OCI-LY7 (cell line): Measurements from ENCODE around the gene CXCR4. TPM values are rescaled to one million over a fixed set of nuclear protein-coding genes. Genes with fewer than 3 reads are reported as not detected.
A peak's percentile ranks its signal among the peaks of the same experiment; 100 is the strongest.

Experiments used
- BruUV-seq: library from RNA; stranded (reverse); fragments of 400-500 nt; replicated peaks from 2 replicates; lab custom pipeline; 2021; lab: Mats Ljungman, UMichigan
- CTCF ChIA-PET: fragments of 300-600 bp; sonication (Branson Sonifier 250); formaldehyde crosslinking; loops from one replicate; lab custom pipeline; 2022; ENCODE audit warnings: antibody characterized with exemption; ENCODE audit not compliant: unreplicated experiment; lab: Charles Lee
- POLR2A ChIA-PET: fragments of 300-600 bp; sonication (Branson Sonifier 250); formaldehyde crosslinking; loops from one replicate; lab custom pipeline; 2022; ENCODE audit warnings: antibody characterized with exemption; lab: Charles Lee
- DNase-seq: peaks from one replicate; pipeline ENCODE4 v3.0.0-alpha.2; 2015; ENCODE audit warnings: low spot score
- H2AFZ ChIP-seq: fragments of 200-600 bp; sonication (generic), shearing (Covaris generic); 2 replicates; pipeline ENCODE4 v1.6.1; 2014; ENCODE audit warnings: mild to moderate bottlenecking, antibody characterized with exemption, low read length, moderate library complexity
- H3K27ac ChIP-seq: fragments of 200-600 bp; sonication (generic); 2 replicates; pipeline ENCODE4 v1.5.1; 2014; ENCODE audit warnings: mixed run types, low read depth, mild to moderate bottlenecking, moderate library complexity, low read length, inconsistent platforms; ENCODE audit not compliant: poor library complexity, severe bottlenecking
- H3K36me3 ChIP-seq: fragments of 200-600 bp; sonication (generic); 2 replicates; pipeline ENCODE4 v1.6.1; 2014; ENCODE audit warnings: mild to moderate bottlenecking, antibody characterized with exemption, low read length, moderate library complexity, mixed read lengths; ENCODE audit not compliant: insufficient read depth
- H3K4me1 ChIP-seq: fragments of 200-600 bp; sonication (generic); 2 replicates; pipeline ENCODE4 v1.5.1; 2014; ENCODE audit warnings: mild to moderate bottlenecking, low read length; ENCODE audit not compliant: insufficient read depth, poor library complexity, severe bottlenecking
- H3K4me2 ChIP-seq: fragments of 200-600 bp; sonication (generic); 2 replicates; pipeline ENCODE4 v1.6.1; 2014; ENCODE audit warnings: mild to moderate bottlenecking, low read length
- H3K4me3 ChIP-seq: fragments of 200-600 bp; sonication (generic); 2 replicates; pipeline ENCODE4 v1.5.1; 2014; ENCODE audit warnings: mild to moderate bottlenecking, low read depth, low read length; ENCODE audit not compliant: poor library complexity, severe bottlenecking
- H3K79me2 ChIP-seq: fragments of 200-600 bp; sonication (generic); 2 replicates; pipeline ENCODE4 v1.6.1; 2016; ENCODE audit warnings: low read depth, mild to moderate bottlenecking, low read length, moderate library complexity, mixed read lengths; ENCODE audit not compliant: insufficient read depth
- H3K9me2 ChIP-seq: fragments of 200-600 bp; sonication (generic); 2 replicates; pipeline ENCODE4 v1.6.1; 2016; ENCODE audit warnings: mild to moderate bottlenecking, low read length, mixed read lengths; ENCODE audit not compliant: insufficient read depth
- H3K9me3 ChIP-seq: fragments of 200-600 bp; sonication (generic); 2 replicates; pipeline ENCODE4 v1.6.1; 2014; ENCODE audit warnings: mild to moderate bottlenecking, mixed run types, low read length, mixed read lengths
- H4K20me1 ChIP-seq: fragments of 200-600 bp; sonication (generic); 2 replicates; pipeline ENCODE4 v1.6.1; 2014; ENCODE audit warnings: mild to moderate bottlenecking, antibody characterized with exemption, low read length, moderate library complexity, mixed read lengths; ENCODE audit not compliant: insufficient read depth
- EZH2phosphoT487 ChIP-seq: fragments of 200-600 bp; sonication (generic); IDR thresholded peaks from 2 replicates; pipeline ENCODE4 v1.6.1; 2018; ENCODE audit warnings: low read depth, borderline replicate concordance, mild to moderate bottlenecking, mixed run types, antibody characterized with exemption, low read length, moderate library complexity, mixed read lengths
- intact Hi-C: fragments of 100-400 bp; cut with micrococcal nuclease; formaldehyde crosslinking; loops from one replicate; pipeline ENCODE4 v1.10.0; 2022; ENCODE audit not compliant: unreplicated experiment
- total RNA-seq, 2 experiments: library from RNA; depleted of rRNA in 1 of 2; stranded (reverse); fragments of >200 nt in 1 of 2; shearing (Covaris generic) in 1 of 2; gene quantifications; 2 replicates each; pipeline ENCODE4 v1.2.3, GENCODE V29; 2014 to 2022
- TF ChIP-seq, protein P1 (sequence below): fragments of 200-600 bp; sonication (generic); conservative IDR thresholded peaks from 2 replicates; pipeline ENCODE4 v1.5.1; 2014; ENCODE audit warnings: mild to moderate bottlenecking, antibody characterized with exemption, low read length, moderate library complexity, mixed read lengths

CXCR4 gene
- total RNA-seq, 2 experiments from 2014 or later, result 243 to 432 TPM

DNA sequence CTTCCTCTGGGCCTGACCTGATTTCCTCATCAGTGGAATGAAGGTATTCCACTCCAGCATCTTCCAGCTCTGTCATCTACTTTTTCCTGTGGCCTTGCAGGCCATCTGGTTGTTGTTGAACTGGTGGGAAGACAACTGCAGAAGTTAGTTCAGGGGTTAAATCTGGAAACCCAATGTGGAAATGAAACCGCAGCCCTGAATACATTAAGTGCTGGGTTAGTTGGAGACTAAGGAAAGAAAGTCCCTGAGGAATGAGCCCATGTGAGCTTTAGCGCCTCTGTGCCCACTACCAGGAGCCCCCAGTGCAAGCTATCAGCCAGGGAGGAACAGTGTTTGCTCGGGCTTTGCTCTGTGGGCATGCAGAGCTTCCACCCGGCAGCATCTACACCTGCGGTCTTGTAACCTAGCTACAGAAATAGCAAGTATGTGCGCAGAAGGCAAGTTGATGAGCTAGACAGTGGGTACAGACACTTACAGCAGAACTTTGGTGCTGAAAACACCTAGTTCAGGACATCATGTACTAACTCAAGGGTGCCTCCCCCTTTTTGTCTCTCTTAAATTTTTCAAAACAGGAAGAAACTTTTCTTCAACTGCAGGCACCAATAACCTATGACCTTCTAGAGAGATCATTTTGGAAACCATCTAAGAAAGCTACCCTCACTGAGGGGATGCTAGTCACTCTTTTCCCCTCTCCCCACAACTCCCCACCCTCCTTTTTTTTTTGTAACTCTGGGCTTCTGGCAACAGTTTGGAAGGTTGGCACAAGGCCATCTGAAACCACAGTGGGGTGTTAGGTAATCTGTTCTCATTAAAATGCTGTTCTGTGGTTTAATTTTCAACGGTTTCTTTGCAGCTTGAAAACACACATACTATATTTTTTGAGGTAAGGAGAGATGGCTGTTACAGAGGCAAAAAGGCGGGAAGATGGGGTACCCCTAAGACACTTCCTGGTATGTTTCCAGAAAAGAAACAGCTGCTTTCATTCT lies 18.3 kb upstream of the CXCR4 start:
- POLR2A ChIA-PET, result interaction anchor here (0.5 to 11.9 kb wide), 44 partner anchors 9 to 1063 kb away, joined by 3 to 191 read pairs (median 4); partner anchors contain the start of gene MCM6

DNA sequence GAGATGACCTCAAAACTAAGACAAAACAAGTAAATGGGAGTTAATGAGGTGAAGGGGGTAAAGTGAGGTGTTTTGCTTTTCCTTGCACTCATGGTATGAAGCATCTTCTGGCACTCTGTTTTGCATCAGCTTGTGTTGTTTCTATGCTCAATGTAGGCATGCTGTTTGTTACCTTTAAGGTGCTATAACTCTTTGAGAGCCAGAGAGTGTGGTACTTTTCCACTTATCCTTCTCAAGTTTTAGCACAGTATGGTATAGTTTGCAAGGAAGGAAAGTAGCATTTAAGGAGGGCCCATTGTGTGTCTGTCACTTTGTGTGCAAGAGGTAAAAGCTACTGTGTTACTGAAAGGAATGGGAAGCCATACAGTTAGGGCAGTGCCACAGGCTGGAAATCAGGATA lies 17.5 kb upstream of the CXCR4 start:
- intact Hi-C loops, result no loop called here
- TF ChIP-seq, protein P1, sequence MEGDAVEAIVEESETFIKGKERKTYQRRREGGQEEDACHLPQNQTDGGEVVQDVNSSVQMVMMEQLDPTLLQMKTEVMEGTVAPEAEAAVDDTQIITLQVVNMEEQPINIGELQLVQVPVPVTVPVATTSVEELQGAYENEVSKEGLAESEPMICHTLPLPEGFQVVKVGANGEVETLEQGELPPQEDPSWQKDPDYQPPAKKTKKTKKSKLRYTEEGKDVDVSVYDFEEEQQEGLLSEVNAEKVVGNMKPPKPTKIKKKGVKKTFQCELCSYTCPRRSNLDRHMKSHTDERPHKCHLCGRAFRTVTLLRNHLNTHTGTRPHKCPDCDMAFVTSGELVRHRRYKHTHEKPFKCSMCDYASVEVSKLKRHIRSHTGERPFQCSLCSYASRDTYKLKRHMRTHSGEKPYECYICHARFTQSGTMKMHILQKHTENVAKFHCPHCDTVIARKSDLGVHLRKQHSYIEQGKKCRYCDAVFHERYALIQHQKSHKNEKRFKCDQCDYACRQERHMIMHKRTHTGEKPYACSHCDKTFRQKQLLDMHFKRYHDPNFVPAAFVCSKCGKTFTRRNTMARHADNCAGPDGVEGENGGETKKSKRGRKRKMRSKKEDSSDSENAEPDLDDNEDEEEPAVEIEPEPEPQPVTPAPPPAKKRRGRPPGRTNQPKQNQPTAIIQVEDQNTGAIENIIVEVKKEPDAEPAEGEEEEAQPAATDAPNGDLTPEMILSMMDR, result no peak
- no peak for TF ChIP-seq EZH2phosphoT487
- no TSS peak for BruUV-seq
- Histone ChIP-seq H3K9me3 (no peaks in the 10 kb centered on the region), H3K36me3 (no peaks in the 10 kb centered on the region), H3K27ac (peak overlapping the region; percentile 98), H3K4me1 (peaks cover 98% of the 10 kb centered on the region), H4K20me1 (no peaks in the 10 kb centered on the region), H3K4me3 (peak overlapping the region; percentile 31), H3K79me2 (no peaks in the 10 kb centered on the region), H3K4me2 (peak overlapping the region; percentile 91), H2AFZ (no peak overlapping the region; the same call in 1 of the 2 replicates), H3K9me2 (no peaks in the 10 kb centered on the region)
- ChIA-PET POLR2A (interaction anchor here (0.6 to 11.9 kb wide), 28 partner anchors 10 to 260 kb away, joined by 3 to 191 read pairs (median 10); no protein-coding TSS in a partner anchor), CTCF (interaction anchor here (1.0 to 2.4 kb wide), 5 partner anchors 30 to 246 kb away, joined by 3 to 13 read pairs (median 3); no protein-coding TSS in a partner anchor)
- DNase-seq, result no peak

More for the DNA sequence above, 18.3 kb upstream of the CXCR4 start:
- Histone ChIP-seq H3K27ac (peak overlapping the region; percentile 98), H3K9me3 (no peaks in the 10 kb centered on the region), H3K4me1 (peaks cover 98% of the 10 kb centered on the region), H4K20me1 (no peaks in the 10 kb centered on the region), H3K4me3 (peak overlapping the region; percentile 31), H3K79me2 (no peaks in the 10 kb centered on the region), H3K9me2 (no peaks in the 10 kb centered on the region), H3K36me3 (no peaks in the 10 kb centered on the region), H2AFZ (peak overlapping the region; percentile 30; the same call in 1 of the 2 replicates), H3K4me2 (peak overlapping the region; percentile 91)
- BruUV-seq, result TSS peak; percentile 31
- CTCF ChIA-PET, result interaction anchor here (0.6 to 2.4 kb wide), 11 partner anchors 9 to 245 kb away, joined by 3 to 13 read pairs (median 3); no protein-coding TSS in a partner anchor
- peak; percentile 93 for DNase-seq
- TF ChIP-seq, protein P1, result no peak
- no peak for TF ChIP-seq EZH2phosphoT487
- intact Hi-C loops, result loop anchor here (1.0 to 2.0 kb wide), 4 partner anchors 70 to 191 kb away; no protein-coding TSS in a partner anchor
